ENCODE data around the gene TBX6. TPM values are rescaled to one million over a fixed set of nuclear protein-coding genes. Genes with fewer than 3 reads are reported as not detected.
A peak's percentile ranks its signal among the peaks of the same experiment; 100 is the strongest.

TBX6 gene
- total RNA-seq, 1 experiment from 2014 or later = 3.6 TPM

DNA sequence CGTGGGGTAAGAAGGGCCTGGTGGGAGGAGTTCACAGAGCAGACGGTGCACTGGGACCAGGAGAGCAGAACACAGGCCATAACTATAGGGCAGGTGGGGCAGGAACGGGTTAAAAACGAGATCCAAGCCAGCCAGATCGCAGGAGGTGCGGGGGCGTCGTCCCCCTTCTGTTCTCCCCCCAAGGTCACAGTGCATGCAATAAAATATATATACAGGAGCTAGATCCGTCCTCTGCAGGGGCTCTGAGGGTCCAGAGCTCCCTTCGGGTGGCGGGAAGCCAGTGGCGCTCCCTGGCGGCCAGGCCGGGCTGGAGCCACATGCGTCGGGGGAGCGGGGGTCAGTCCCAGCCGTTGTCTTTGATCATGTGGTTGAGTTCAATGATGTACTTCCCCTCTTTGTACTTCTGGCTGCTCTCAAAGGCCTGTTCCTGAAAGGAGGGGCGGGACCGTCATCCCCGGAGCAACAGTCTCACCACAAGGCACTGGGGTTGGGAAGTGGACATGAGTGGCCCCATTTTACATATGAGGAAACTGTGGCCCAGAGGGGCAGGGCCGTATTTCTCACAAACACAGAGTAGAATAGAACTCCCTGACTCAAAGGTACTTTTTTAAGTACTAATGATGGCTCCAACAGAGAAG lies 768 bp upstream of the TBX6 start:
- BruUV-seq (replicated peaks) = TSS peak; percentile 14
- CTCF ChIA-PET = interaction anchor here (0.6 to 2.7 kb wide), 22 partner anchors 12 to 542 kb away, joined by 3 to 20 read pairs (median 4); partner anchors contain the start of genes ALDOA, CD2BP2, CORO1A and GDPD3
- peaks cover 59% of the 10 kb centered on the region for H3K4me1 Mint-ChIP-seq (ENCODE audit: low read depth, unreplicated experiment)
- H3K4me3 Mint-ChIP-seq (ENCODE audit: low read depth, unreplicated experiment) = peak overlapping the region; percentile 85
- H3K9me3 Mint-ChIP-seq (ENCODE audit: low read depth, unreplicated experiment) = peaks cover 2% of the 10 kb centered on the region
- peaks cover 72% of the 10 kb centered on the region for H3K36me3 Mint-ChIP-seq (ENCODE audit: insufficient read depth, unreplicated experiment)
- intact Hi-C loops (cut with micrococcal nuclease; ENCODE audit: unreplicated experiment) = no loop called here
- TF ChIP-seq, protein P1, sequence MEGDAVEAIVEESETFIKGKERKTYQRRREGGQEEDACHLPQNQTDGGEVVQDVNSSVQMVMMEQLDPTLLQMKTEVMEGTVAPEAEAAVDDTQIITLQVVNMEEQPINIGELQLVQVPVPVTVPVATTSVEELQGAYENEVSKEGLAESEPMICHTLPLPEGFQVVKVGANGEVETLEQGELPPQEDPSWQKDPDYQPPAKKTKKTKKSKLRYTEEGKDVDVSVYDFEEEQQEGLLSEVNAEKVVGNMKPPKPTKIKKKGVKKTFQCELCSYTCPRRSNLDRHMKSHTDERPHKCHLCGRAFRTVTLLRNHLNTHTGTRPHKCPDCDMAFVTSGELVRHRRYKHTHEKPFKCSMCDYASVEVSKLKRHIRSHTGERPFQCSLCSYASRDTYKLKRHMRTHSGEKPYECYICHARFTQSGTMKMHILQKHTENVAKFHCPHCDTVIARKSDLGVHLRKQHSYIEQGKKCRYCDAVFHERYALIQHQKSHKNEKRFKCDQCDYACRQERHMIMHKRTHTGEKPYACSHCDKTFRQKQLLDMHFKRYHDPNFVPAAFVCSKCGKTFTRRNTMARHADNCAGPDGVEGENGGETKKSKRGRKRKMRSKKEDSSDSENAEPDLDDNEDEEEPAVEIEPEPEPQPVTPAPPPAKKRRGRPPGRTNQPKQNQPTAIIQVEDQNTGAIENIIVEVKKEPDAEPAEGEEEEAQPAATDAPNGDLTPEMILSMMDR (IDR thresholded peaks at IDR 0.05; ENCODE audit: unreplicated experiment) = peak; percentile 16
- H3K27ac Mint-ChIP-seq (ENCODE audit: unreplicated experiment) = peak overlapping the region; percentile 94
- peak; percentile 73 for DNase-seq
- H3K27me3 Mint-ChIP-seq (ENCODE audit: unreplicated experiment) = no peaks in the 10 kb centered on the region

DNA sequence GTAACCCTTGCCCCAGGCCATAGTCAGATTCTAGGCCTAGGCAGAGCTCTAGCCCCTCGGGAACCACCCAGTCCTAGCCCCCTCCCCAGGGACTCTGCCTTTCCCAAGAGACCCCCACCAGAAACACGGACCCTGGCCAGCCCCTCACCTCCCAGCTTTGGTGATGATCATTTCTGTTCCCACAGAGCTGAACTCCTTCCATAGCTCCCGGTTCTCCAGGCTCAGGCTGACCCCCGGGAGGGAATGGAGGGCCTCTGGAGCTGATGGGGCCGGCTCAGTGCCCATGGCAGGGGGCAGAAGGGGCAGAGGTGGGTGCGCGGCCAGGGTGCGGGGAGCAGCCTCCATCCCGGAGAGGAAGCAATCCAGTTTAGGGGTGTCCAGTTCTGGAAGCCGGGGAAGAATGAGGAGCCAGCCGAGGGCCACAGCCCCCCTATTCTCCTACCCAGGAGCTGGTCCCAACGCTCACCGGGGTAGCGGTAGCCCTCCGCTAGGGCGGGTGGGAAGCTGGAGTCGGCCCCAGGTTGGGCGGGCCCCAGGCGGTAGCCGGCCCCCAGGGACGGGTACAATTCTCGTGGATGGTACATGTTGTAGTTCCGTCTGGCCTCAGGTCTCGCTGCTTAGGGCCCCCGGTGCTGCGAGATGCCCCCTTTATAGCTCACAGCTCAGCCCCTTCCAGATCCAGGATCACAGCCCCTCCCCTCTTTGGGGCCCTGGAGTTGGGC lies 953 bp downstream of the TBX6 start:
- TF ChIP-seq, protein P1 (IDR thresholded peaks at IDR 0.05; ENCODE audit: unreplicated experiment) = no peak
- Mint-ChIP-seq H3K27ac (ENCODE audit: unreplicated experiment) (peak overlapping the region; percentile 67), H3K4me1 (ENCODE audit: low read depth, unreplicated experiment) (peaks cover 59% of the 10 kb centered on the region), H3K36me3 (ENCODE audit: insufficient read depth, unreplicated experiment) (peaks cover 76% of the 10 kb centered on the region), H3K4me3 (ENCODE audit: low read depth, unreplicated experiment) (peak overlapping the region; percentile 85), H3K27me3 (ENCODE audit: unreplicated experiment) (no peaks in the 10 kb centered on the region), H3K9me3 (ENCODE audit: low read depth, unreplicated experiment) (no peaks in the 10 kb centered on the region)
- BruUV-seq (replicated peaks) = no TSS peak
- intact Hi-C loops (cut with micrococcal nuclease; ENCODE audit: unreplicated experiment) = no loop called here
- no peak for DNase-seq
- CTCF ChIA-PET = interaction anchor here (0.6 to 2.5 kb wide), 4 partner anchors 12 to 490 kb away, joined by 3 to 9 read pairs (median 6); partner anchors contain the start of gene PPP4C

DNA sequence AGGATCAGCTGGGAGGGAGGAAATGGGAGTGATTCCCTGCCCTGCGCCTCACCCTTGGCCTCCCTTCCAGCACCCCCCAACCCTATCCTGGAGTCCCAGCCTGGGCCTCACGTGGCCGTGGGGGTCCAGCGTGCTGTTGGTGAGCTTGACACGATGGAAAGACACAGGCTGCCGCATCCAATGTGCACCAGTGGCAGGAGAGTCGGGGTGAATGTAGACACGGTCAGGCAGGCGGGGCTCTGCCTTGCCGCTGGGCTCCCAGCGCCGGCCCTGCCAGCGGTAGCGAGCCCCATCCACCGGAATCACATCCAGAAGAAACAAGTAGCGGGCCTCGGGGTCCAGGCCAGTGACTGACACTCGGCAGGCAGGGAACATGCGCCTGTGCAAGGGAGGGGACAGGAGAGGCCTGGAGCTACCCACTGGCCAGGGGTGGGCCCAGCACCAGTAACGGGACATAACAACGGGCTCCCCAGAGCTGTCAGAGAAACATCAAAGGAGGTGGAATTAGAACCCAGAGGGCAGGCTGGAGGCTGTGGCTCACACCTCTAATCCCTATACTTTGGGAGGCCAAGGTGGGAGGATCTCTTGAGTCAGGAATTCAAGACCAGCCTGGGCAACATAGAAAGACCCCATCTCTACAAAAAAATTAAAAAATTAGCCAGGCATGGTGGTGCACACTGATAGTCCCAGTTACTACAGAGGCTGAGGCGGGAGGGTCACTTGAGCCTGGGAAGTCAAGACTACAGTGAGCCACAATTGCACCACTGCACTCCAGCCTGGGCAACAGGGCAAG lies 2.7 kb downstream of the TBX6 start:
- Mint-ChIP-seq H3K9me3 (ENCODE audit: low read depth, unreplicated experiment) (no peaks in the 10 kb centered on the region), H3K4me3 (ENCODE audit: low read depth, unreplicated experiment) (no peak overlapping the region), H3K36me3 (ENCODE audit: insufficient read depth, unreplicated experiment) (peaks cover 65% of the 10 kb centered on the region), H3K27me3 (ENCODE audit: unreplicated experiment) (no peaks in the 10 kb centered on the region), H3K4me1 (ENCODE audit: low read depth, unreplicated experiment) (peaks cover 48% of the 10 kb centered on the region), H3K27ac (ENCODE audit: unreplicated experiment) (peak overlapping the region; percentile 67)
- CTCF ChIA-PET = interaction anchor here (1.7 kb wide), 1 partner anchor 23 kb away, joined by 6 read pairs; no protein-coding TSS in a partner anchor
- no TSS peak for BruUV-seq (replicated peaks)
- DNase-seq = no peak
- intact Hi-C loops (cut with micrococcal nuclease; ENCODE audit: unreplicated experiment) = no loop called here
- TF ChIP-seq, protein P1 (IDR thresholded peaks at IDR 0.05; ENCODE audit: unreplicated experiment) = no peak

DNA sequence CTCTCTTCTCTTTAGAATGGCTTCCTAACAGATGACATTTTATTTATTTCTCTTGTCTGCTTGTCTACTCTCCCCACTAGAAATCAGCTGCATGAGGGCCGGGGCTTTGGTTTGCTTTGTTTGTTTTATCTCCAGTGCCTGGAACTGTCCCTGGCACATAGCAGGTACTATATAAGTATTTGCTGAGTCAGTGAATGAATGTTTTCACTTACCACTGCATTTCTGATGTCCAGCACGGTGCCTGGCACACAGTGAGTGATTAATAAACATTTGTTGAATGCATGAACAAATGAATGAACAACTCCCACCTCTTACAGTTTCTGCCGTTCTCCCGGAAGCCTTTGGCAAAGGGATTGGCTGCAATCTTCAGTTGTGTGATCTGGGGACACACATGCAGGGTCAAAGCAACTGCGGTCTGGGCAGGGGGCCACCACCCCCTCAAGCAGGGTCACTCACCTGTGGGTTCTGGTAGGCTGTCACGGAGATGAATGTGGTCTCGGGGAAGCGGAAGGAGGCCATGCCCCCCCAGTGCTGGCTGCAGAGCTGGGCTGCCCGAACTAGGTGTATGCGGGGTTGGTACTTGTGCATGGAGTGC lies 3.4 kb downstream of the TBX6 start:
- CTCF ChIA-PET = no interaction called here
- BruUV-seq (replicated peaks) = no TSS peak
- Mint-ChIP-seq H3K36me3 (ENCODE audit: insufficient read depth, unreplicated experiment) (peaks cover 68% of the 10 kb centered on the region), H3K27ac (ENCODE audit: unreplicated experiment) (peak overlapping the region; percentile 67), H3K27me3 (ENCODE audit: unreplicated experiment) (no peaks in the 10 kb centered on the region), H3K4me3 (ENCODE audit: low read depth, unreplicated experiment) (no peak overlapping the region), H3K4me1 (ENCODE audit: low read depth, unreplicated experiment) (peaks cover 47% of the 10 kb centered on the region), H3K9me3 (ENCODE audit: low read depth, unreplicated experiment) (no peaks in the 10 kb centered on the region)
- intact Hi-C loops (cut with micrococcal nuclease; ENCODE audit: unreplicated experiment) = no loop called here
- DNase-seq = no peak
- TF ChIP-seq, protein P1 (IDR thresholded peaks at IDR 0.05; ENCODE audit: unreplicated experiment) = no peak
